Endothelial cell of umbilical vein (primary cell): ENCODE results near the gene FANCC. TPM values are rescaled to one million over a fixed set of nuclear protein-coding genes. Genes with fewer than 3 reads are reported as not detected.

Source experiments
- BruUV-seq: library from RNA; stranded (reverse); fragments of 400-500 nt; replicated peaks from 2 replicates; lab custom pipeline; 2021; lab: Mats Ljungman, UMichigan
- CTCF ChIA-PET: fragments of 300-600, 350-600 bp; sonication (Branson Sonifier 250); formaldehyde crosslinking; loops from one replicate; lab custom pipeline; 2021; ENCODE audit warnings: antibody characterized with exemption, inconsistent platforms; lab: Charles Lee
- POLR2A ChIA-PET: fragments of 300-600, 350-600 bp; sonication (Branson Sonifier 250); formaldehyde crosslinking; loops from one replicate; lab custom pipeline; 2021; ENCODE audit warnings: antibody characterized with exemption, inconsistent platforms; lab: Charles Lee
- DNase-seq: peaks from one replicate; pipeline ENCODE4 v3.0.0-alpha.2; 2011; ENCODE audit warnings: low read depth, low spot score
- FAIRE-seq: peaks from 2 replicates; lab custom pipeline; 2011; peaks lifted over from hg19 to GRCh38; lab: Jason Lieb, UNC
- H2AFZ ChIP-seq: 2 replicates; pipeline ENCODE4 v1.6.0; 2012; ENCODE audit warnings: low read depth, low read length, control low read depth, inconsistent platforms
- H3K27ac ChIP-seq: 2 replicates; pipeline ENCODE4 v1.5.1; 2011; ENCODE audit warnings: low read depth, mild to moderate bottlenecking, control low read depth, low read length, moderate library complexity; ENCODE audit not compliant: insufficient read depth
- H3K27me3 ChIP-seq, 2 experiments: 2 replicates each; pipeline versions ENCODE4 v1.6.0 to v1.6.1; 2011; ENCODE audit warnings: low read length in 2 of 2, mixed read lengths in 1 of 2; ENCODE audit not compliant: control insufficient read depth in 2 of 2, insufficient read depth in 2 of 2
- H3K36me3 ChIP-seq, 2 experiments: 2 replicates in 1 of 2; 3 replicates in 1 of 2; pipeline ENCODE4 v1.5.1; 2011; ENCODE audit warnings: low read length in 2 of 2, mild to moderate bottlenecking in 1 of 2, moderate library complexity in 1 of 2; ENCODE audit not compliant: control insufficient read depth in 2 of 2, insufficient read depth in 2 of 2; ENCODE audit errors: extremely low read depth in 1 of 2
- H3K4me1 ChIP-seq: 3 replicates; pipeline ENCODE4 v1.5.1; 2011; ENCODE audit warnings: mild to moderate bottlenecking, low read length; ENCODE audit not compliant: control insufficient read depth, insufficient read depth; ENCODE audit errors: extremely low read depth
- H3K4me2 ChIP-seq: 2 replicates; pipeline ENCODE4 v1.6.1; 2011; ENCODE audit warnings: low read length, control low read depth, mixed read lengths; ENCODE audit not compliant: insufficient read depth
- H3K4me3 ChIP-seq, 3 experiments: fragments of 200-600 bp in 1 of 3; sonication (generic), shearing (Covaris generic) in 1 of 3; replicated peaks in 1 of 3; 2 replicates each; pipeline ENCODE4 v1.5.1; 2011 to 2016; ENCODE audit warnings: control low read depth in 3 of 3, low read length in 3 of 3, mild to moderate bottlenecking in 2 of 3, inconsistent platforms in 1 of 3, low read depth in 1 of 3, moderate library complexity in 1 of 3; ENCODE audit not compliant: insufficient read depth in 1 of 3
- H3K79me2 ChIP-seq: 2 replicates; pipeline ENCODE4 v1.6.0; 2012; ENCODE audit warnings: low read length, inconsistent platforms; ENCODE audit not compliant: control insufficient read depth, insufficient read depth
- H3K9ac ChIP-seq: replicated peaks from 2 replicates; pipeline ENCODE3; 2011; ENCODE audit warnings: low read length, control low read depth; ENCODE audit not compliant: insufficient read depth; ENCODE audit errors: extremely low read depth
- H3K9me1 ChIP-seq: replicated peaks from 3 replicates; pipeline ENCODE4 v1.6.0; 2011; ENCODE audit warnings: mild to moderate bottlenecking, low read length; ENCODE audit not compliant: control insufficient read depth, insufficient read depth; ENCODE audit errors: extremely low read depth
- H3K9me3 ChIP-seq: replicated peaks from 2 replicates; pipeline ENCODE4 v1.5.1; 2012; ENCODE audit warnings: low read length, inconsistent platforms; ENCODE audit not compliant: control insufficient read depth, insufficient read depth
- H4K20me1 ChIP-seq: replicated peaks from 2 replicates; pipeline ENCODE3; 2011; ENCODE audit warnings: mild to moderate bottlenecking, low read length; ENCODE audit not compliant: control insufficient read depth, insufficient read depth; ENCODE audit errors: extremely low read depth
- CTCF ChIP-seq, 2 donors: IDR thresholded peaks; 1 replicate in 1 of 2; 2 replicates in 1 of 2; pipeline ENCODE4 v1.5.1; 2011; ENCODE audit warnings: low read length in 2 of 2, mild to moderate bottlenecking in 2 of 2, moderate library complexity in 2 of 2, control low read depth in 1 of 2, inconsistent platforms in 1 of 2, low read depth in 1 of 2; ENCODE audit not compliant: insufficient read depth in 1 of 2; ENCODE audit errors: extremely low read depth in 1 of 2
- EZH2 ChIP-seq: IDR thresholded peaks from 2 replicates; pipeline ENCODE4 v1.6.1; 2012; ENCODE audit warnings: borderline replicate concordance, low read depth, mild to moderate bottlenecking, moderate library complexity, low read length, inconsistent platforms; ENCODE audit not compliant: severe bottlenecking
- FOS ChIP-seq: IDR thresholded peaks from 2 replicates; pipeline ENCODE4 v1.6.1; 2011; ENCODE audit warnings: mild to moderate bottlenecking, low read length, moderate library complexity, borderline replicate concordance; ENCODE audit not compliant: insufficient read depth
- GATA2 ChIP-seq: IDR thresholded peaks from 2 replicates; pipeline ENCODE4 v1.7.0; 2011; ENCODE audit warnings: low read depth, mild to moderate bottlenecking, moderate library complexity, mixed read lengths, low read length; ENCODE audit not compliant: insufficient read length, insufficient read depth
- JUN ChIP-seq: IDR thresholded peaks from 2 replicates; pipeline ENCODE4 v1.6.1; 2011; ENCODE audit warnings: borderline replicate concordance, low read depth; ENCODE audit not compliant: insufficient read length, insufficient read depth
- MYC ChIP-seq: IDR thresholded peaks from one replicate; pipeline ENCODE4 v1.6.1; 2011; ENCODE audit warnings: mild to moderate bottlenecking, low read depth, low read length
- POLR2A ChIP-seq: IDR thresholded peaks from 2 replicates; pipeline ENCODE4 v1.6.1; 2012; ENCODE audit warnings: low read depth, mild to moderate bottlenecking, control low read depth, low read length
- POLR2AphosphoS5 ChIP-seq: IDR thresholded peaks from 2 replicates; pipeline ENCODE4 v1.6.1; 2012; ENCODE audit warnings: low read depth, mild to moderate bottlenecking, control low read depth, low read length, moderate library complexity; ENCODE audit not compliant: insufficient read depth
- dilution Hi-C: fragments of 300-500 bp; cut with MboI; formaldehyde crosslinking; loops from one replicate; pipeline ENCODE4 v1.15.0; 2019; ENCODE audit warnings: low sequenced_read_pairs; ENCODE audit not compliant: extremely low pct_ligation_motif_present
- intact Hi-C: fragments of 100-400 bp; cut with micrococcal nuclease; formaldehyde crosslinking; loops from one replicate; pipeline ENCODE4 v1.10.0; 2022
- polyA plus RNA-seq, 4 experiments: library from polyadenylated mRNA; depleted of rRNA in 3 of 4; stranded (reverse) in 3 of 4; unstranded in 1 of 4; fragments of >200 nt; gene quantifications; 2 replicates each; pipeline versions ENCODE4 v1.2.1 to v1.2.3, GENCODE V29; 2011 to 2012; ENCODE audit warnings: missing spikeins in 1 of 4
- total RNA-seq: library from RNA; stranded (reverse); gene quantifications from 2 replicates; pipeline ENCODE4 v1.2.3, GENCODE V29; 2021
- TF ChIP-seq, protein P1 (sequence below): IDR thresholded peaks from 2 replicates; pipeline ENCODE4 v1.6.1; 2011; ENCODE audit not compliant: insufficient read depth, insufficient read length

The FANCC gene
- total and polyA plus RNA-seq, 2 donors (not counting 3 experiments of a cell fraction or from before 2014, with no cell fraction given) = 5.7 to 13.1 TPM

DNA sequence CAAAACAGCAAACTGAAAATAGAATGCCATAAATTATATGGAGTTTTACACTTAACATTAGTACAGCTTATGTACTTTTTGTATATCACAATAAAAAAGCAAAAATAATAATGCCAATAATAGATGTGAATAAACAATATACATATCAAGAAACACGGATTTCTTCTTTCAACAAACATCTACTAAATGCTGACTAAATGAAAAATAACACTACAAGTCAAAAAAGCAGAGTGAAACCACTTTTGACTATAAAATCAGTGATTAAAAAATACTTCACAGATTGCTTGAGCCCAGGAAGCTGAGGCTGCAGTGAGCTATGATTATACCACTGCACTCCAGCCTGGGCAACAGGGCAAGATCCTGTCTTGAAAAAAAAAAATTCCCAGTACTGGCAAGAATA is 32.2 kb downstream of the FANCC start:
- Histone ChIP-seq H3K27me3 (no peaks in the 10 kb centered on the region), H3K4me1 (no peaks in the 10 kb centered on the region), H3K79me2 (no peaks in the 10 kb centered on the region), H3K36me3 (no peaks in the 10 kb centered on the region), H3K4me2 (no peak overlapping the region), H3K27ac (no peak overlapping the region), H3K9me1 (no peaks in the 10 kb centered on the region), H3K9me3 (no peaks in the 10 kb centered on the region), H3K9ac (no peak overlapping the region), H3K4me3 (no peak overlapping the region), H4K20me1 (peaks cover 2% of the 10 kb centered on the region), H2AFZ (no peak overlapping the region)
- BruUV-seq = no TSS peak
- POLR2A ChIA-PET = no interaction called here
- DNase-seq (no peak), FAIRE-seq (no peak)
- TF ChIP-seq CTCF (IDR thresholded peaks at IDR 0.05; ENCODE audit: extremely low read depth in 1 of 2, insufficient read depth in 1 of 2, low read depth in 1 of 2, low read length in 2 of 2) (no peak), POLR2AphosphoS5 (no peak), EZH2 (no peak), POLR2A (no peak), FOS (no peak), GATA2 (no peak), MYC (no peak), JUN (no peak)
- TF ChIP-seq, protein P1, sequence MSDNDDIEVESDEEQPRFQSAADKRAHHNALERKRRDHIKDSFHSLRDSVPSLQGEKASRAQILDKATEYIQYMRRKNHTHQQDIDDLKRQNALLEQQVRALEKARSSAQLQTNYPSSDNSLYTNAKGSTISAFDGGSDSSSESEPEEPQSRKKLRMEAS = no peak
- CTCF ChIA-PET = no interaction called here
- dilution Hi-C loops = no loop called here
- intact Hi-C loops = no loop called here
